ENCODE data around the gene NEMP1.

- TF ChIP-seq CTCF (conservative IDR thresholded peaks at IDR 0.05 in 1 of 2, IDR thresholded peaks at IDR 0.05 in 1 of 2; ENCODE audit: low read depth in 1 of 2, low read length in 2 of 2) (no peak), EZH2 (IDR thresholded peaks at IDR 0.05; ENCODE audit: low read length, missing control alignments) (no peak)
Observed at GRCh38 chr12:57058454-57058853, 20.1 kb downstream of the NEMP1 start.

Data from fibroblast of lung (primary cell).